ENCODE results near the gene KCNAB1.

DNA sequence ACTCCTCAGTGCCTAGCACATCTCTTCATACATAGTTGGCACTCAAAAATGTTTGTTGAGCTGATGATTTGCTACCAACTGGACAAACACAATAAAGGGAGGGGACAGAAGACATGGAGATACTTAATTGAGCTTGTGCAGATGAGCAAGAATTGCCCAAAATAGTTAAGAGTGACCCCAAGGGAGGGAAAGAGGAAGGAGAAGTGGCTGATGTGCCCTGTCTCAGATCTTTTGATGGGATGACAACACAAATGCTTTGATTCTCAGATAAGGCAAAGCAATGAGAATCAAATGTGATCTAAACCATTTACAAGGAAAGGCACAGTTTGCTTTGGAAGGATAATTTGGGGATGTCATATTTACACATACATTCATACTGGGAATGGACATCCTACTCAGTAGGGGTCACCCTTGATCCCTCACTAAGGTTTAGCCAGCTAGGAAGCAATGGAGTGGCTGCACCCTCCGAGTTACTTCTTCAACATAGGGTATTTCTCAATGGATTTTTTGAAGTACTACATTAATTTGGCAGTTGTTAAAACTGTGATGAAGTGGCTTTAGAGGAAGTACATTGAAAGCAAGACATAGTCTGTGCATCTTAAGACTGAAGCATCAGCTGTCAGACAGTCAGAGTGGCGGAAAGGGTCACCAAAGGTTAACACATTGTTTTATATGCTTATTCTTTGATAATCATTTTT is 456.4 kb downstream of the KCNAB1 start:
- no peak for TF ChIP-seq EZH2 (IDR thresholded peaks at IDR 0.05; ENCODE audit: borderline replicate concordance, low read length)
- TF ChIP-seq, protein P1, sequence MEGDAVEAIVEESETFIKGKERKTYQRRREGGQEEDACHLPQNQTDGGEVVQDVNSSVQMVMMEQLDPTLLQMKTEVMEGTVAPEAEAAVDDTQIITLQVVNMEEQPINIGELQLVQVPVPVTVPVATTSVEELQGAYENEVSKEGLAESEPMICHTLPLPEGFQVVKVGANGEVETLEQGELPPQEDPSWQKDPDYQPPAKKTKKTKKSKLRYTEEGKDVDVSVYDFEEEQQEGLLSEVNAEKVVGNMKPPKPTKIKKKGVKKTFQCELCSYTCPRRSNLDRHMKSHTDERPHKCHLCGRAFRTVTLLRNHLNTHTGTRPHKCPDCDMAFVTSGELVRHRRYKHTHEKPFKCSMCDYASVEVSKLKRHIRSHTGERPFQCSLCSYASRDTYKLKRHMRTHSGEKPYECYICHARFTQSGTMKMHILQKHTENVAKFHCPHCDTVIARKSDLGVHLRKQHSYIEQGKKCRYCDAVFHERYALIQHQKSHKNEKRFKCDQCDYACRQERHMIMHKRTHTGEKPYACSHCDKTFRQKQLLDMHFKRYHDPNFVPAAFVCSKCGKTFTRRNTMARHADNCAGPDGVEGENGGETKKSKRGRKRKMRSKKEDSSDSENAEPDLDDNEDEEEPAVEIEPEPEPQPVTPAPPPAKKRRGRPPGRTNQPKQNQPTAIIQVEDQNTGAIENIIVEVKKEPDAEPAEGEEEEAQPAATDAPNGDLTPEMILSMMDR (conservative IDR thresholded peaks at IDR 0.05 in 1 of 2, IDR thresholded peaks at IDR 0.05 in 1 of 2; ENCODE audit: extremely low read depth in 1 of 2, insufficient read depth in 1 of 2, low read depth in 1 of 2, low read length in 2 of 2) = peak in 1 of 2 donors; percentile 13
